ENCODE measurements around the gene FOXF2.

DNA sequence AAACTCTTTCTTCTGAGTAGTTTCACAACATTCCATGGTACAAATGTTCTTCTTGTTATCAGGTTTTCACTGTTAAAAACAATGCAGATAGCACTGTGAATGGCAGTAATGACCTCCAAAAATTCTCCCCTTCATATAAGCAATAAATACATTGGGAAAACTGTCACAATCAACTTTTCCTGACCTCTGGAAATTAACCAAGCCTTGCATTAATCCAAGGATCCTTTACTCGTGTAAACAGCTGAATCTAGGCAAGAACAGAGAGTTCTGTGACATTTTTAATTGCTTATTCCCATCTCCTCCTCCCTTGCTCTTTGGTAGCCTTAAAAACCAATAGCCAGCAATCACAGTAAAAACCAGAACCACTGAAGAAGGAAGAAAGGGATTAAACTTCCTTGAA, 39.7 kb upstream of the FOXF2 start:
- TF ChIP-seq, protein P1, sequence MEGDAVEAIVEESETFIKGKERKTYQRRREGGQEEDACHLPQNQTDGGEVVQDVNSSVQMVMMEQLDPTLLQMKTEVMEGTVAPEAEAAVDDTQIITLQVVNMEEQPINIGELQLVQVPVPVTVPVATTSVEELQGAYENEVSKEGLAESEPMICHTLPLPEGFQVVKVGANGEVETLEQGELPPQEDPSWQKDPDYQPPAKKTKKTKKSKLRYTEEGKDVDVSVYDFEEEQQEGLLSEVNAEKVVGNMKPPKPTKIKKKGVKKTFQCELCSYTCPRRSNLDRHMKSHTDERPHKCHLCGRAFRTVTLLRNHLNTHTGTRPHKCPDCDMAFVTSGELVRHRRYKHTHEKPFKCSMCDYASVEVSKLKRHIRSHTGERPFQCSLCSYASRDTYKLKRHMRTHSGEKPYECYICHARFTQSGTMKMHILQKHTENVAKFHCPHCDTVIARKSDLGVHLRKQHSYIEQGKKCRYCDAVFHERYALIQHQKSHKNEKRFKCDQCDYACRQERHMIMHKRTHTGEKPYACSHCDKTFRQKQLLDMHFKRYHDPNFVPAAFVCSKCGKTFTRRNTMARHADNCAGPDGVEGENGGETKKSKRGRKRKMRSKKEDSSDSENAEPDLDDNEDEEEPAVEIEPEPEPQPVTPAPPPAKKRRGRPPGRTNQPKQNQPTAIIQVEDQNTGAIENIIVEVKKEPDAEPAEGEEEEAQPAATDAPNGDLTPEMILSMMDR (conservative IDR thresholded peaks at IDR 0.05; ENCODE audit: low read depth, low read length) = no peak
- TF ChIP-seq MAFK (IDR thresholded peaks at IDR 0.05; ENCODE audit: low read depth, low read length) = no peak
- TF ChIP-seq POLR2A (IDR thresholded peaks at IDR 0.05; ENCODE audit: low read depth, low read length) = no peak
- TF ChIP-seq MXI1 (IDR thresholded peaks at IDR 0.05; ENCODE audit: borderline replicate concordance, low read depth, low read length) = no peak
- TF ChIP-seq RAD21 (IDR thresholded peaks at IDR 0.05; ENCODE audit: low read length) = no peak
- no peak for TF ChIP-seq BHLHE40 (IDR thresholded peaks at IDR 0.05; ENCODE audit: low read depth, low read length)
- no peak for TF ChIP-seq USF2 (IDR thresholded peaks at IDR 0.05; ENCODE audit: low read depth, low read length)
- TF ChIP-seq NFE2L2 (IDR thresholded peaks at IDR 0.05; ENCODE audit: low read depth, low read length) = no peak
- no peak for TF ChIP-seq SMC3 (IDR thresholded peaks at IDR 0.05; ENCODE audit: low read depth, low read length)
- TF ChIP-seq RCOR1 (IDR thresholded peaks at IDR 0.05; ENCODE audit: insufficient replicate concordance, low read length) = no peak
- TF ChIP-seq MAZ (IDR thresholded peaks at IDR 0.05; ENCODE audit: borderline replicate concordance, low read depth, low read length) = no peak
- TF ChIP-seq CHD1 (IDR thresholded peaks at IDR 0.05; ENCODE audit: low read depth, low read length) = no peak

Data from IMR-90 (cell line).